Measurements from ENCODE around the gene PTPN23. TPM values are rescaled to one million over a fixed set of nuclear protein-coding genes. Genes with fewer than 3 reads are reported as not detected.

PTPN23 gene
- total RNA-seq, 1 donor from 2014 or later, result 71.4 TPM

GRCh38 chr3:47340866-47341265 is 40.0 kb upstream of the PTPN23 start:
- Mint-ChIP-seq H3K27ac (no peak overlapping the region), H3K4me3 (ENCODE audit: low read depth) (no peak overlapping the region), H3K4me1 (ENCODE audit: low read depth) (no peaks in the 10 kb centered on the region), H3K27me3 (no peaks in the 10 kb centered on the region), H3K36me3 (ENCODE audit: insufficient read depth) (peaks cover 16% of the 10 kb centered on the region), H3K9me3 (ENCODE audit: low read depth) (no peaks in the 10 kb centered on the region)
- DNase-seq (ENCODE audit: low spot score, unreplicated experiment), result no peak
- no peak for TF ChIP-seq CTCF (IDR thresholded peaks at IDR 0.05; ENCODE audit: unreplicated experiment)

GRCh38 chr3:47342151-47342550 is 38.7 kb upstream of the PTPN23 start:
- H3K4me1 Mint-ChIP-seq (ENCODE audit: low read depth), result no peaks in the 10 kb centered on the region
- no peaks in the 10 kb centered on the region for H3K9me3 Mint-ChIP-seq (ENCODE audit: low read depth)
- no peak for TF ChIP-seq CTCF (IDR thresholded peaks at IDR 0.05; ENCODE audit: unreplicated experiment)
- H3K27ac Mint-ChIP-seq, result no peak overlapping the region
- no peaks in the 10 kb centered on the region for H3K27me3 Mint-ChIP-seq
- H3K4me3 Mint-ChIP-seq (ENCODE audit: low read depth), result no peak overlapping the region
- no peak for DNase-seq (ENCODE audit: low spot score, unreplicated experiment)
- peaks cover 12% of the 10 kb centered on the region for H3K36me3 Mint-ChIP-seq (ENCODE audit: insufficient read depth)

- TF ChIP-seq CTCF (IDR thresholded peaks at IDR 0.05; ENCODE audit: unreplicated experiment), result no peak
- H3K27me3 Mint-ChIP-seq, result no peaks in the 10 kb centered on the region
- H3K36me3 Mint-ChIP-seq (ENCODE audit: insufficient read depth), result peaks cover 12% of the 10 kb centered on the region
- H3K4me3 Mint-ChIP-seq (ENCODE audit: low read depth), result no peak overlapping the region
- no peaks in the 10 kb centered on the region for H3K4me1 Mint-ChIP-seq (ENCODE audit: low read depth)
- no peak overlapping the region for H3K27ac Mint-ChIP-seq
- DNase-seq (ENCODE audit: low spot score, unreplicated experiment), result no peak
- no peaks in the 10 kb centered on the region for H3K9me3 Mint-ChIP-seq (ENCODE audit: low read depth)
Measured at GRCh38 chr3:47342812-47343211, 38.0 kb upstream of the PTPN23 start.

GRCh38 chr3:47343471-47343971 is 37.3 kb upstream of the PTPN23 start:
- no peak for DNase-seq (ENCODE audit: low spot score, unreplicated experiment)
- H3K36me3 Mint-ChIP-seq (ENCODE audit: insufficient read depth), result peaks cover 8% of the 10 kb centered on the region
- H3K4me1 Mint-ChIP-seq (ENCODE audit: low read depth), result no peaks in the 10 kb centered on the region
- no peak for TF ChIP-seq CTCF (IDR thresholded peaks at IDR 0.05; ENCODE audit: unreplicated experiment)
- no peaks in the 10 kb centered on the region for H3K9me3 Mint-ChIP-seq (ENCODE audit: low read depth)
- H3K27ac Mint-ChIP-seq, result no peak overlapping the region
- H3K27me3 Mint-ChIP-seq, result no peaks in the 10 kb centered on the region
- no peak overlapping the region for H3K4me3 Mint-ChIP-seq (ENCODE audit: low read depth)

- Mint-ChIP-seq H3K4me3 (ENCODE audit: low read depth) (no peak overlapping the region), H3K27me3 (no peaks in the 10 kb centered on the region), H3K9me3 (ENCODE audit: low read depth) (no peaks in the 10 kb centered on the region), H3K4me1 (ENCODE audit: low read depth) (no peaks in the 10 kb centered on the region), H3K36me3 (ENCODE audit: insufficient read depth) (peaks cover 6% of the 10 kb centered on the region), H3K27ac (no peak overlapping the region)
- no peak for TF ChIP-seq CTCF (IDR thresholded peaks at IDR 0.05; ENCODE audit: unreplicated experiment)
- DNase-seq (ENCODE audit: low spot score, unreplicated experiment), result no peak
Measured at GRCh38 chr3:47344971-47345370, 35.9 kb upstream of the PTPN23 start.

Data from progenitor cell of endocrine pancreas (in vitro differentiated cells).